Mucosa of rectum (tissue), 2 donors: ENCODE results near the gene DAB1.

ENCODE experiments used
- H3K27ac ChIP-seq, 2 donors: one replicate each; pipeline ENCODE4 v1.7.0; 2013; ENCODE audit warnings: inconsistent platforms in 2 of 2, low read depth in 2 of 2, low read length in 2 of 2
- H3K27me3 ChIP-seq, 2 donors: one replicate each; pipeline ENCODE4 v1.7.0; 2013; ENCODE audit warnings: low read length in 2 of 2; ENCODE audit not compliant: control insufficient read depth in 2 of 2, insufficient read depth in 2 of 2
- H3K36me3 ChIP-seq, 2 donors: one replicate each; pipeline ENCODE4 v1.7.0; 2013; ENCODE audit warnings: low read length in 2 of 2; ENCODE audit not compliant: control insufficient read depth in 2 of 2, insufficient read depth in 2 of 2
- H3K4me1 ChIP-seq, 2 donors: one replicate each; pipeline ENCODE4 v1.7.0; 2013; ENCODE audit warnings: low read length in 2 of 2, mild to moderate bottlenecking in 1 of 2; ENCODE audit not compliant: control insufficient read depth in 2 of 2, insufficient read depth in 2 of 2
- H3K4me3 ChIP-seq, 2 donors: one replicate each; pipeline ENCODE4 v1.7.0; 2013; ENCODE audit warnings: low read length in 2 of 2
- H3K9ac ChIP-seq, 2 donors: one replicate each; pipeline ENCODE4 v1.7.0; 2013; ENCODE audit warnings: low read length in 2 of 2, low read depth in 1 of 2, mild to moderate bottlenecking in 1 of 2
- H3K9me3 ChIP-seq, 2 donors: one replicate each; pipeline ENCODE4 v1.7.0; 2013; ENCODE audit warnings: low read length in 2 of 2; ENCODE audit not compliant: control insufficient read depth in 2 of 2
- donor health status: healthy.
- donor health status: Normal muscosa, but diverticular disease.

The DAB1 gene

DNA sequence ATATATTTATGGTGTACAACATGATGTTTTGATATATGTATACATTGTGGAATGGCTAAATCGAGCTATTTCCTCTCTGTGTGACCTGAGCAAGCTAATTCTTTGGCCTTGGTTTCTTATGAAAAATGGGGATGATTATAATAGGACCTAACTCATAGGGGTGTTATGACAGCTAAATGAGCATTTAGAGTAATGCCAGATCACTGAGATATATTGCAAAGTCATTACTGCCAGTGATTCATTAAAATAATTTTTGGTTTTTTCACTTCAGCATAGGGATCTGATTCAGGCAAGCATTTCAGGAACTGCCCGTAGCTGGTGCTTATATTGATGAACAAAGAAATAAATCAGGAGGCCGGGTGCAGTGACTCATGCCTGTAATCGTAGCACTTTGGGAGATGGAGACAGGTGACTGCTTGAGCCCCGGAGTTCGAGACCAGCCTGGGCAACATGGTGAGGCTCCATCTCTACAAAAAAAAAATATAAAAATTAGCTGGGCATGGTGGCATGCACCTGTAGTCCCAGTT lies 30.7 kb downstream of the DAB1 start:
- Histone ChIP-seq H3K4me3 (no peak overlapping the region), H3K36me3 (no peaks in the 10 kb centered on the region), H3K9me3 (no peaks in the 10 kb centered on the region), H3K27ac (no peak overlapping the region), H3K9ac (no peak overlapping the region), H3K27me3 (no peaks in the 10 kb centered on the region), H3K4me1 (no peaks in the 10 kb centered on the region)

DNA sequence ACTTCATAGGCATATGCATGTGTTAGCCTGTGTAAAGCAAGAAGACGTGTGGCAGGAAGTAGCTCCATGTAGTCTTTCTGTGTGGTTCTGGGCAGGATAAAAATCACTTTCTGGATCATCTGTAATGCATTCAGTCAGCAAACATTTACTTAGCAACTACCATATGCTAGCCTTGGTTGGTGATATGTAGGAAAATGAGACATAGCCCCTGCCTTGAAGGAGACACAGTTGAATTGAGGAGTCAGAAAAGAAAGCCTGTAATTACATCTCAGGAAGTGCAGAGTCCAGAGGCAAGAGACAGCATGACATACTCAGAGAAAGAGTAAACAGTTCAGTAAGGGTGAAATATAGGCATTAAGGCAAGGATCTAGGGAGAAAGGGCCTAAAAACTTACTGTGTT lies 38.5 kb downstream of the DAB1 start:
- H3K4me3 ChIP-seq, result no peak overlapping the region
- H3K27me3 ChIP-seq, result no peaks in the 10 kb centered on the region
- no peaks in the 10 kb centered on the region for H3K9me3 ChIP-seq
- no peak overlapping the region for H3K27ac ChIP-seq
- no peaks in the 10 kb centered on the region for H3K4me1 ChIP-seq
- no peak overlapping the region for H3K9ac ChIP-seq
- no peaks in the 10 kb centered on the region for H3K36me3 ChIP-seq

DNA sequence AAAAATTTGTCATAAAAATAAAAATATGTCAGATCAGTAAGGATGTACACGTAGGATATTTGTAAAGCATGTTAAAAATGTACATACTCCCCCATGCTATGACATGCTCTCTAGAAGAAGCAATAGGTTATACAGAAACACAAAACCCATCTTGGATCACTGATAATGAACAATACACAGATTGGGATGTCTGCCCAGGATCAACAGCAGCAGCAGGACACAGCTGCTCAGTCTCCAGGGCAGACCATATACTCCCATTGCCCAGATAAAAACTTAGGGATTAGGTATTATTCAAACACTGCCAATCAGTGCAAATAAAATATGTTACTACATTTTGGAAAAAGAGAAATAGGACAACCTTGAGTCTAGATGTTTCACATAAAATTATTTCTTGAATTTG lies 39.0 kb downstream of the DAB1 start:
- H3K9ac ChIP-seq, result no peak overlapping the region
- no peaks in the 10 kb centered on the region for H3K27me3 ChIP-seq
- no peaks in the 10 kb centered on the region for H3K4me1 ChIP-seq
- no peaks in the 10 kb centered on the region for H3K9me3 ChIP-seq
- H3K36me3 ChIP-seq, result no peaks in the 10 kb centered on the region
- H3K4me3 ChIP-seq, result no peak overlapping the region
- H3K27ac ChIP-seq, result no peak overlapping the region

DNA sequence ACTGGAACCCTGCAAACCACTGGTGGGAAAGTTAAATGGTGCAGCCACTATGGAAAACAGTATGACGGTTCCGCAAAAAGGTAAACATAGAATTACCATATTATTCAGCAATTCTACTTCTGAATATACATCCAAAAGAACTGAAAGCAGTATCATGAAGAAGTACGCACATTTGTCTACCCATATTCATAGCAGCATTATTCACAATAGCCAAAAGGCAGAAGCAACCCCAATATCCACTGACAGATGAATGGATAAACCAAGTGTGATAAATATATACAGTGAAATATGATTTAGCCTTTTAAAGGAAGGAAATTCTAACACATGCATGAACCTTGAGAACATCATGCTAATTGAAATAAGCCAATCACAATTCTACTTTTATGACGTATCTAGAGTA lies 39.6 kb downstream of the DAB1 start:
- no peak overlapping the region for H3K4me3 ChIP-seq
- H3K36me3 ChIP-seq, result no peaks in the 10 kb centered on the region
- no peaks in the 10 kb centered on the region for H3K9me3 ChIP-seq
- H3K4me1 ChIP-seq, result no peaks in the 10 kb centered on the region
- H3K27ac ChIP-seq, result no peak overlapping the region
- H3K27me3 ChIP-seq, result no peaks in the 10 kb centered on the region
- no peak overlapping the region for H3K9ac ChIP-seq

DNA sequence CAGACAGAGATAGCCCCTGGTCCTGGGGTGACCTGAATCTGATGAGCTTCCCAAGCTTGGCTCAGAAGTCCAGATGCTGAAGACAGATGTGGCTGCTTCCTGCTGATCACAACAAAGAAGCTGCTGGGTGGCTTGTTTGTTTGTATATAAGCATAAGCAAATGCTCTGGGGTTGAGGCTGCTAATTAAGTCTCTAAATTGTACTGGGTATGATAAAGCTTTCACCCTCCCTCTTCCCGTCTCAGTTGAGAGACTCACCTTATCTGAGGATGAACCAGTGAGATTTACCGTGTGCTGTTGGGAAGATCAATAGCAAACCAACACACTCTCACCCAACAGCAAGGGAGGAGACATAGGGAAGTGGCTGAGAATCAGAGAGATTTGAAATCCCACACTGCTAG lies 42.0 kb downstream of the DAB1 start:
- no peaks in the 10 kb centered on the region for H3K9me3 ChIP-seq
- no peaks in the 10 kb centered on the region for H3K4me1 ChIP-seq
- H3K27me3 ChIP-seq, result no peaks in the 10 kb centered on the region
- no peak overlapping the region for H3K4me3 ChIP-seq
- H3K9ac ChIP-seq, result no peak overlapping the region
- no peaks in the 10 kb centered on the region for H3K36me3 ChIP-seq
- H3K27ac ChIP-seq, result no peak overlapping the region

DNA sequence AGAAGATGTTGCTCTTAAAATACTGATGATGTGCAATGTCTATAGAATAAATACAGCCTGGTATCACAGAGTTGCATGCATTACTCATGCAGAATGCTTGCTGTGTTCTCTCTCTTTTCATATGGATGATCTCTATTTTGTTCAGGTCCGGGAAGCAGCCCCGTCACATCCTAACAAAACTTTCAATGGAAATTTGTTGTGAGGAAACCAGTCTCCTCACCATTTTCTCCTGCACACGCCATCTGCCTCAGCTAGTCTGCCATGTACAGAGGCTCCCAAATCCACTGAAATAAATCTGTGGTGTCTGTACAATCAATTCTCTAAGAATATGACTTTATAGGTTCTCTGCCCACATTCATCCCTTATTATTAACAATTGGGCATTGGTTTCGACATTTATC lies 42.4 kb downstream of the DAB1 start:
- Histone ChIP-seq H3K4me3 (no peak overlapping the region), H3K9ac (no peak overlapping the region), H3K27me3 (no peaks in the 10 kb centered on the region), H3K36me3 (no peaks in the 10 kb centered on the region), H3K27ac (no peak overlapping the region), H3K9me3 (no peaks in the 10 kb centered on the region), H3K4me1 (no peaks in the 10 kb centered on the region)

DNA sequence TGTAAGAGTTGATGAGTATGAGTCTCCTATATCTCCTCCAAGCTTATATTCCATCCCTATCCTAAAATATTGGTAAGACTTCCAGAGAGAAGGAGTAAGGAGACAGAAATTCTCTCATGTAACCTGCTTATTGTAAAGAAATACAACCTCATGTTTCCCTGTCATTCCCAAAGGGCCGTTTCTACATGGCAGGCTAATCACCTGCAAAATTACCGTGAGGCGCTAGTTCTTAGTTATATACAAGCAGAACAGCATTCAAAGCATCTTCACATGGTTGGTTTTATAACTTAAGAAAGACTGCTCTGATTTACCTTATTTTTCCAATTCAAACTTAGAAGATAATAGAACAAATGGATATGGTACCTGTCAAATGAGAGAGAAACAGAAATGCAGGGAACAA lies 42.9 kb downstream of the DAB1 start:
- no peaks in the 10 kb centered on the region for H3K36me3 ChIP-seq
- no peaks in the 10 kb centered on the region for H3K27me3 ChIP-seq
- H3K9me3 ChIP-seq, result no peaks in the 10 kb centered on the region
- no peak overlapping the region for H3K4me3 ChIP-seq
- H3K9ac ChIP-seq, result no peak overlapping the region
- H3K4me1 ChIP-seq, result no peaks in the 10 kb centered on the region
- no peak overlapping the region for H3K27ac ChIP-seq

DNA sequence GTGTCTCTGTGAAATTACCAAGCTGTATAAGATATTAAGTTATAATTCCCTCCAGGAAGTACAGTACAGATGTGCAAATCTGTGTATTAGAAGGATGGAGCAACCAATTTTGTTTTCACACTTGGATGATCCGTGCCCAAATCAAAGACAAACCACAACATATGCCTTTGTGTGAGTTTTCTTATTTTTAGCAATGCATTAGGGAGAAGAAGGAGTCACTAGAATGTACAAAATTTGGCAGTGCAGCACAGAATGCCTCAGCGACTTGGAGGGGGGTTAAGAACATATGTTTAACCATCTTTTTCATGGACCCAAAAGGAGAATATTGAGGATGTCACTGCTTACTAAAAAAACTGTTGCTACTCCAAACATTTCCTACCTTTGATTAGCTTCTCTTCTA lies 45.3 kb downstream of the DAB1 start:
- Histone ChIP-seq H3K27me3 (no peaks in the 10 kb centered on the region), H3K9ac (no peak overlapping the region), H3K36me3 (no peaks in the 10 kb centered on the region), H3K9me3 (no peaks in the 10 kb centered on the region), H3K4me1 (no peaks in the 10 kb centered on the region), H3K4me3 (no peak overlapping the region), H3K27ac (no peak overlapping the region)

DNA sequence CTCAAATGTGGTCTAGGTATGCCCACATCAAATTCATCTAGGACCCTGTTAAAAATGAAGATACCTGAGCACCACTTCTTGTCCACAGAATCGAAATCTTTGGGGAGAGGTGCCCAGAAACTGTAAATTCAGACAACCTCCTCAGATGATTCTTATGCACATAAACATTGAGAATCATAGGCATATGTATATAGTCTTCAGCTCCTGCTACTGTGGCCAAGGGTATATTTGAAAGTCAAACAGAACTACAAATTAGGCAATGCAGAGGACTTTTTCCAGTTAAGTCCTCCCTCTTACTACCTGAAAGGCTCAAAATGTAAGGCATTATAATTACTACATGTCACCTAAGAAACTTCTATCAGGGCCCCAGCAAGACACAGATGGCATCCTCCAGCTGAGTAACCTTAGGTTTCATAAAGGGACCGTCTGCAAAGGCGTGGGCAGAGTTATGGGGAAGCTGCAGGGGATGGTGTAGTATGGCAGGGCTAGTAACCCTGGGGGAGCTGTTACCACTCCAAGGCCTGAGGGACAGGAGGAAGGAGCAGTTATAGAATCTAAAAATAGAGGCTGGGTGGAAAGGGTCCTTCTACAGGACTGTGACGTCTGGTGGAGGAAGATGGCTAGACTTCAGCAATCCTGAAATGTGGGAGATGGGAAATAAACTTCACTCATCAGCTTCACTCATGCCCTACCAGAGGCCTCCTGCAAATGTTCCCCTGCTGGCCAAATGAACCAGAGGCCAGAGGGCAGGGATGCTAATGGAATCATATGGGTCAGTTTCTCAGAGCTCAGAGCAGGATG lies 46.3 kb downstream of the DAB1 start:
- Histone ChIP-seq H3K9me3 (no peaks in the 10 kb centered on the region), H3K9ac (no peak overlapping the region), H3K27ac (no peak overlapping the region), H3K4me3 (no peak overlapping the region), H3K27me3 (no peaks in the 10 kb centered on the region), H3K4me1 (no peaks in the 10 kb centered on the region), H3K36me3 (no peaks in the 10 kb centered on the region)

DNA sequence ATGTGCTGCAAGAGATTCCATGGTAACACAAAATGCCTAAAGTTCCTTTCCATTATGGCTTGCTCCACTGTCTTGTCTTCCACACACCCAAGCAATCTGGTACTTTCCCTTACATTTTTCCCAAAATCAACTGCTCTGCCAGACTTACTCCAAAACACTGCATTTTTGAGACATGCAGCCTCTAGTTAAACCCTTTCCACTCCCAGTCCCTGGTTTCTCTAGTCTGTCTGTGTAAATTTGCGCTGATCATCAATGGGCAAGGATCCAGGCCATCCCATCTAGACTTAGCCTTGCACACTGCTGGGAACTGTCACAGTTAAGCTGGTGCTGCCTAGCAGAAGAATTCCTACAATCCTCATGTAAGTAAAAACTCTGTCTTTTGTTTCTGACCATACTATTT lies 47.8 kb downstream of the DAB1 start:
- Histone ChIP-seq H3K36me3 (no peaks in the 10 kb centered on the region), H3K4me3 (no peak overlapping the region), H3K27me3 (no peaks in the 10 kb centered on the region), H3K27ac (no peak overlapping the region), H3K9ac (no peak overlapping the region), H3K9me3 (no peaks in the 10 kb centered on the region), H3K4me1 (no peaks in the 10 kb centered on the region)
